ENCODE data around the gene TMEM52.

- TF ChIP-seq POLR2A (IDR thresholded peaks at IDR 0.05; ENCODE audit: low read depth, low read length): no peak
- TF ChIP-seq POLR2AphosphoS5 (IDR thresholded peaks at IDR 0.05; ENCODE audit: low read depth, low read length): no peak
- TF ChIP-seq TAF1 (IDR thresholded peaks at IDR 0.05; ENCODE audit: borderline replicate concordance, low read depth, low read length): no peak
Measured at GRCh38 chr1:1900883-1901640, 18.0 kb downstream of the TMEM52 start.

Measured in GM12892 (cell line).